GM18498 (cell line): ENCODE data around the gene INMT.

Experiments
- ATAC-seq: cut with Tn5 transposase; IDR thresholded peaks from one replicate; pipeline ENCODE4 v1.9.1; 2021; ENCODE audit warnings: mild to moderate bottlenecking, moderate library complexity; ENCODE audit not compliant: unreplicated experiment

Gene INMT

GRCh38 chr7:30727061-30727945 is 24.6 kb upstream of the INMT start:
- peak; percentile 50 for ATAC-seq

- ATAC-seq: no peak
Observed at GRCh38 chr7:30728591-30729100, 23.3 kb upstream of the INMT start.

DNA sequence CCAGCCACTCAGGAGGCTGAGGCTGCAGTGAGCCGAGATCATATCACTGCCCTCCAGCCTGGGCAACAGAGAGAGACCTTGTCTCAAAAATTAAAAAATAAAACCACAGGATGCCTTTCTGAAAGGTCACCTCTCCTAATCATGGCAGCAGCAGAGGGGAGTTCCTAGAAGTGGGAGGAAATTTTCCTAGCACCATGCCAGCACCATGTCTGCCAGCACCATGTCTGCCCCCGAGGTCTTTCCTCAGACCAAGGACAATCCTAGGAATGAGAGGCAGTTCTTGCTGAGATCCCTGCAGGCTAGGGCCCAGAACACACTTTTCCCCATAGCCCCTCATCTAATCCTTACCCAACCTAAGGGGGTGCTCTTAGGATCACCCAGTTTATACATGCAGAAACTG is 22.3 kb upstream of the INMT start:
- ATAC-seq: no peak

GRCh38 chr7:30730097-30730496 is 21.8 kb upstream of the INMT start:
- no peak for ATAC-seq

GRCh38 chr7:30730996-30731395 is 20.9 kb upstream of the INMT start:
- no peak for ATAC-seq

DNA sequence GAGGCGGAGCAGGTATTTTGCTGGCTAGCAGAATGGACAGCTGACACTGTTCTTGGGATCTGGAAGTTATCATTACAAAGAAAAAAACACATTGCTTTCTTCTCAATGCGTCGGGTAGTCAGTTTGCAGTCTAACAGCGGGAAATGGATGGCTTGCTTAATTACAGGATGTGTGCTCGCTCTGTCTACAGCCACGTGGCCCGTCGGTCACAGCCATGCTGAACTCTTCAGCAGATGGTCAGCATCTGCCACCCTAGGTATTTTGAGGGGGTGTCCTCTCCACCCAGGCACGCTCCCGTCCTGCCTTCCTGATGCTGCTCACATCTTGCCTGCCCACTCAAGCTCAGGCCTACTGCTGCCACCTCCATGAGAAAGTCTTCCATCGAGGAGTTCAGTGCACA is 20.4 kb upstream of the INMT start:
- ATAC-seq: no peak

- ATAC-seq: no peak
Observed at GRCh38 chr7:30732606-30733005, 19.3 kb upstream of the INMT start.

GRCh38 chr7:30733216-30733615 is 18.7 kb upstream of the INMT start:
- no peak for ATAC-seq

DNA sequence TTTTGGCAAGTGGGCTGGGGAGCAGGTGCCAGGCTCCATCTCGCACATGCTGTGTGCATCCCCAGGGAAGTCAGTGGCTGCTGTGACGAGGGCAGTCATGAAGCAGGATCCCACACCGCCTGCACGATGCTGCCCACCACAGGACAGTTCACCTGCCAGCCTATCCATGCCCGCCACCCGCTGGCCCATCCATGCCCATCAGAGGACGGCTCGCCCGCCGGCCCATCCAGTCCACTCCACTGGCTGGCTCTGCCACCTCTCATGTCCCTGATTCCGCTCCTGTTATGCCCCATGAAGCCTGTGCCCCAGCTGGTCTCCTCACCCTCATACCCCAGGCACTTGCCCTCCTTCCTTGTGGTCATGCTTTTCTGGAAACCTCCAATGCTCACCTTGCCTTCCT is 18.2 kb upstream of the INMT start:
- ATAC-seq: no peak

DNA sequence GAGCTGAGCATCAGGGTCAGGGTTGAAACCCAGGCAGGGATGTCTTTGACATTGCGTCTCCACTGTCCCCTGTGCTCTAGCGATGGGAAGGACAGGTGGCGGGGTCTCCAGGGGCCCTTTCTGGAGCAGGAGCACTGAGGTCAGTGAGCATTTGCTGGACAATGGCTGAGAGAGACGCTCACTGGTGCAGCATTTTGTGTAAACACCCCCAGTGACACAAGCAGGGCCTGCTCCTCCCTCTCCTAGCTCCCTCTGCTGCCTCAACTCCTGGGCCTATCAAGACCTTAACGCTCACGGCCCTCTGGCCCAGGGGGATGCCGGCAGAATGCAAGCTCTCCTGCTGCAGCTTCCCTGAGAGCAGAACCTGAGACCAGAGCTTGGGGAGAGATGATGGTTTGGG is 17.4 kb upstream of the INMT start:
- no peak for ATAC-seq

DNA sequence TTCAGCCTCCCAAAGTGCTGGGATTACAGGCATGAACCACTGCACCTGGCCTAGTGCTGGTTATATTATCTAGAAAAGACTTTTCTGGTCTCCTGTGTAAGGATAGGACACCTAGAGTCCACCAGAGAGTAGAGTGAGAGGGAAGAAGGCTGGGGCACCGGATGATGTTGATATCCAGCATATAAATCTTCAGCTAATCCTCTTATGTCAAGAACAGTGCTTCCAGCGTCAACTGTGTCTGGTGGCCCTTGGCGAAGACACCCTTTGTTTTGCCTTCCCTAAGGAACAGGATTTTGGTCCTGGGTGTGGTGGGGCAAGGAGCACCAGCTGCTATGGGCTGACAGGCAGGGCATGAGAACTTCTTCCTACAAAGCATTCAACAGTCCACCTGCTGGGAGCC is 16.3 kb upstream of the INMT start:
- ATAC-seq: no peak

GRCh38 chr7:30736291-30736690 is 15.6 kb upstream of the INMT start:
- ATAC-seq: no peak

DNA sequence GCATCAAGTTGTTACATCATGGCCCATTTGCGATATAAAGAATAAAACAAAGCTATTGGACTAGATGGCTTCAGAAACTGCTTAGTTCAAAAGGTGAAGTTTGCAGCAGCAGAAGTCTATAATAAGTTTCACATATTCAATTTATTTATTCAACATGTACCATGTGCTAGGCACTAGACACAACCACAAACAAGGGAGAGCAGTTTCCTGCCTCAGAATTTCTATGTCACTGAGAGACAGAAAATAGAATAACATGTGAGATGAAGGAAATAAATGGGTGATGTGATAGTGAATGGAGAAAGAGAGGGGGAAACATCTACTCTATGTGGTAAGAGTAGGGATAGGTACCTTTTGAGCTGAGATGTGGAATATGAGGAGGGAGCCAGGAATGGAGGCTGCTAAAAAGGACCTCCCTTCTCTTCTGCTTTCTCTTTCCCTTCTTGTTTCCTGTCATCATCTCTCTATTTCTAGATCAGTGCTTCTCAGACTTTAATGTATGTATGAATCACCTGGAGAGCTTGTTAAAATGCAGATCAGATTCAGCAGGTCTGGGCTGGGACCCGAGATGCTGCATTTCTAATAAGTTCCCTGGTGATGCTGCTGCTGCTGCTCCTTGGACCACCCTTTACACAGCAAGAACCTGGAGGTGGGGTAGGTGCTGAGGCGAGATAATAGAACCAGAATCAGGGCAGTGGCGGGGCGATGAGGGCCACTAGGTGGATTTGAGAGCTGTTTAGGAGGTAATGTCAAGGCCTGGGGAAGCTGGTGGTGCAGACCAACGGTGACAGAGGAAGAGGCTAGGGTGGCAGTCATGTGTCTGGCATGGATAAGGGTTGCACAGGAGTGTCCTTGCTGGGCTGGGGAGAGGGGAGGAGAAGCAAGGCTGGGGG is 13.7 kb upstream of the INMT start:
- no peak for ATAC-seq

- ATAC-seq: no peak
Observed at GRCh38 chr7:30739691-30740090, 12.2 kb upstream of the INMT start.

- ATAC-seq: peak; percentile 75
Observed at GRCh38 chr7:30740417-30741181, 11.3 kb upstream of the INMT start.

DNA sequence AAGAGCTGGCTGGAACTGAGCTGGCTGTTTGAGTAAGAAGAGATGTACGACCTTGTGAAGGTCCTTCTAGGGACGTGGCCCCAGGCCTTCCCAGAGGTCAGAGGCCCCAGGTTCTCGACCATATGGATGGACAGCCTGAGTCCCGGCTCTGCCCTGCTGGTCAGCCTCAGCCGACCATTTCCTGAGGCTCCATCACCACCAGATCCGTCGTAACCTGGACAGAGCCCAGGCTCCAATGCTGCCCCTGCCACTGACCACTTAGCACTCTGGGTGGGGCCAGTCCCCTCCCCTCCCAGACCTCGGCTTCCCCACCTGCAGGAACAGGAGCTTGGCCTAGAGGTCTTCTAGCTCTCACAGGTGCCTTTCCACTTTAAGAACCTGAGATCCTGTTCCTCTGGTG is 10.6 kb upstream of the INMT start:
- no peak for ATAC-seq

DNA sequence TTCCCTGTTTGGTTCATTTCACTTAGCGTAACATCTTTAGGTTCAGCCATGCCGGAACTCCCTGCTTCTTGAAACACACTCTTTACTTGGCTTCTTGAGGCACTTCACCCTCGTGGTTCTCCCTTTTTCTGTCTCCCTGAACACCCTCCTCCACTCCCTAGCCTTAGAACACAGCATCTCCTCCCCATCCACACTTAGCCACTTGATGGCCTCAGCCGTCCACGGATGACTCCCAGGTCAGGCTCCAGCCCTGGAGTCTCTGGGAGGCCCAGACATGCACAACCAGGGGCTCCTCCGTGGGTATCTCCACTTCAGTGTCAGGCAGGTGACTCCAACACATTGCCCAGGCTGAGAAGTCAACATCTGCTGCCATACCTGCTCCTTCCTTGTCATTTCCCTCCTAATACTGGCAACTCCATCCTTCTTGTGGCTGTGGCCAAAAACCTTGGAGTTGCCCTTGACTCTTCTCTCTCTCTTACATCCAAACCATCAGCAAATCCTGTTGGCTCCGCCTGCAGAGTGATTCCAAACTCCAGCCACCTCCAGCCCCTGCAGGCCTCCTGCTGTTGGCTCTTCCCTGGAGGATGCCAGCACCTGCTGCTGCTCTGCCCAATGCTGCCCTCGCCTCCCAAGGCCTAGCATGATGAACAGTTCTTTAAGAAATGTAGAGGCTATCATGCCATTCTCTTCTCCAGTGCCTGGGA is 8.4 kb upstream of the INMT start:
- no peak for ATAC-seq

DNA sequence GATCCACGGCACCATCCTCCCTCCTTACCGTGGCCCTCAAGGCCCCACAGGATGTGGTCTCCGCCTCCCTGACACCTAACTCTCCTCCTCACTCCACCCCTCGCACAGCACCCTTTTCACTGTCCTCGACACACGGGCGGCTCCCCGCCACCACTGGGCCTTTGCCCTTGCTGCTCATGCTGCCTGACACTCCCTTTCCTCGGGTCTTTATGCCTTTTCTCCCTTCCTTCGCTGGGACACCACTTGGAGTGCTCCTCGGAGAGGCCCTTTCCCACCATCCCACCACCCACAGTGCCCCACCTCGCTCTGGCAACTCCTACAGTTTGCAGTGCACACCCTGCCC is 7.9 kb upstream of the INMT start:
- ATAC-seq: no peak

- no peak for ATAC-seq
Observed at GRCh38 chr7:30745261-30745941, 6.5 kb upstream of the INMT start.

GRCh38 chr7:30750010-30750409 is 1.9 kb upstream of the INMT start:
- no peak for ATAC-seq
